A673 (cell line): ENCODE results near the gene POLN. TPM values are rescaled to one million over a fixed set of nuclear protein-coding genes. Genes with fewer than 3 reads are reported as not detected.
"Not testable (repeated sequence)": the region's sequence is repeated elsewhere in the genome, so short reads cannot be mapped to it uniquely, and the experiment has no call there.

ENCODE experiments used
- BruUV-seq: library from RNA; stranded (reverse); fragments of 400-500 nt; replicated peaks from 2 replicates; lab custom pipeline; 2021; lab: Mats Ljungman, UMichigan
- CTCF ChIA-PET: fragments of 300-600 bp; sonication (Branson Sonifier 250); formaldehyde crosslinking; loops from one replicate; lab custom pipeline; 2022; ENCODE audit warnings: antibody characterized with exemption; lab: Charles Lee
- POLR2A ChIA-PET: fragments of 300-600 bp; sonication (Branson Sonifier 250); formaldehyde crosslinking; loops from one replicate; lab custom pipeline; 2022; ENCODE audit warnings: antibody characterized with exemption; ENCODE audit not compliant: low non-redundant PET; lab: Charles Lee
- DNase-seq: peaks from one replicate; pipeline ENCODE4 v3.0.0-alpha.2; 2015; ENCODE audit warnings: low spot score
- H3K27ac ChIP-seq: fragments of 200-600 bp; sonication (generic); 2 replicates; pipeline ENCODE4 v1.5.1; 2016; ENCODE audit warnings: mixed run types, low read depth, mild to moderate bottlenecking, mixed read lengths, antibody characterized with exemption, low read length; ENCODE audit not compliant: poor library complexity, severe bottlenecking
- H3K27me3 ChIP-seq: fragments of 200-600 bp; sonication (generic); replicated peaks from 2 replicates; pipeline ENCODE4 v1.6.1; 2017; ENCODE audit warnings: mixed run types, low read depth, mild to moderate bottlenecking, mixed read lengths, antibody characterized with exemption, low read length; ENCODE audit not compliant: insufficient read depth, poor library complexity
- H3K36me3 ChIP-seq: fragments of 200-600 bp; sonication (generic); 2 replicates; pipeline ENCODE4 v1.6.1; 2016; ENCODE audit warnings: mixed run types, mild to moderate bottlenecking, mixed read lengths, antibody characterized with exemption, low read length; ENCODE audit not compliant: insufficient read depth, poor library complexity, severe bottlenecking
- H3K4me1 ChIP-seq: fragments of 200-600 bp; sonication (generic); 2 replicates; pipeline ENCODE4 v1.6.1; 2017; ENCODE audit warnings: mixed run types, mild to moderate bottlenecking, mixed read lengths, antibody characterized with exemption, low read length; ENCODE audit not compliant: insufficient read depth, poor library complexity, severe bottlenecking
- H3K4me3 ChIP-seq: fragments of 200-600 bp; sonication (generic); 2 replicates; pipeline ENCODE4 v1.5.1; 2016; ENCODE audit warnings: low read depth, mixed run types, mild to moderate bottlenecking, mixed read lengths, low read length; ENCODE audit not compliant: poor library complexity, severe bottlenecking
- H3K9me3 ChIP-seq: fragments of 200-600 bp; sonication (generic); 2 replicates; pipeline ENCODE4 v1.6.1; 2016; ENCODE audit warnings: mixed run types, low read depth, mild to moderate bottlenecking, mixed read lengths, antibody characterized with exemption, low read length; ENCODE audit not compliant: poor library complexity, severe bottlenecking
- EZH2 ChIP-seq: fragments of 200-600 bp; sonication (generic); IDR thresholded peaks from 2 replicates; pipeline ENCODE4 v1.6.1; 2017; ENCODE audit warnings: borderline replicate concordance, low read depth, mild to moderate bottlenecking, mixed read lengths, antibody characterized with exemption, low read length; ENCODE audit not compliant: poor library complexity, severe bottlenecking
- intact Hi-C: fragments of 100-400 bp; cut with micrococcal nuclease; formaldehyde crosslinking; loops from one replicate; pipeline ENCODE4 v1.10.0; 2022; ENCODE audit not compliant: unreplicated experiment
- total RNA-seq: library from RNA; stranded (reverse); gene quantifications from 2 replicates; pipeline ENCODE4 v1.2.3, GENCODE V29; 2021
- TF ChIP-seq, protein P1 (sequence below): fragments of 300-800, 200-600 bp; sonication (generic); conservative IDR thresholded peaks from 2 replicates; pipeline ENCODE4 v1.5.1; 2017; ENCODE audit warnings: low read depth, mild to moderate bottlenecking, antibody characterized with exemption, low read length, moderate library complexity, mixed read lengths

Gene POLN
- total RNA-seq, 1 experiment from 2014 or later: 4.0 TPM

DNA sequence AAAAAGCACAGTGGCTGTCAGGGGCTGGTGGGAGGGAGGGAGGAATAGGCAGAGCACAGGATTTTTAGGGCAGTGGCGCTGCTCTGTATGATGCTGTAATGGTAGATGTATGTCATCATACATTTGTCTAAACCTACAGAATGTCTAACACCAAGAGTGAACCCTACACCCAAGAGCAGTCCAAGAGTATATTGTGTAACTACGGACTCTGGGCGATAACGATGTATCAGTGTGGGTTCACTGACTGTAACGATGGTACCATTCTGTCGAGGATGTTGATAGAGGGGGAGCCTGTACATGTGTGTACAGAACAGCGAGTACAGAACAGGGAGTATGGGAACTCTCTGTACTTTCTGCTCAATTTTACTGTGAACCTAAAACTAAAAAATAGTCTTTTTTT is 76.5 kb downstream of the POLN start:
- TF ChIP-seq, protein P1, sequence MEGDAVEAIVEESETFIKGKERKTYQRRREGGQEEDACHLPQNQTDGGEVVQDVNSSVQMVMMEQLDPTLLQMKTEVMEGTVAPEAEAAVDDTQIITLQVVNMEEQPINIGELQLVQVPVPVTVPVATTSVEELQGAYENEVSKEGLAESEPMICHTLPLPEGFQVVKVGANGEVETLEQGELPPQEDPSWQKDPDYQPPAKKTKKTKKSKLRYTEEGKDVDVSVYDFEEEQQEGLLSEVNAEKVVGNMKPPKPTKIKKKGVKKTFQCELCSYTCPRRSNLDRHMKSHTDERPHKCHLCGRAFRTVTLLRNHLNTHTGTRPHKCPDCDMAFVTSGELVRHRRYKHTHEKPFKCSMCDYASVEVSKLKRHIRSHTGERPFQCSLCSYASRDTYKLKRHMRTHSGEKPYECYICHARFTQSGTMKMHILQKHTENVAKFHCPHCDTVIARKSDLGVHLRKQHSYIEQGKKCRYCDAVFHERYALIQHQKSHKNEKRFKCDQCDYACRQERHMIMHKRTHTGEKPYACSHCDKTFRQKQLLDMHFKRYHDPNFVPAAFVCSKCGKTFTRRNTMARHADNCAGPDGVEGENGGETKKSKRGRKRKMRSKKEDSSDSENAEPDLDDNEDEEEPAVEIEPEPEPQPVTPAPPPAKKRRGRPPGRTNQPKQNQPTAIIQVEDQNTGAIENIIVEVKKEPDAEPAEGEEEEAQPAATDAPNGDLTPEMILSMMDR: no peak
- no peak for TF ChIP-seq EZH2
- Histone ChIP-seq H3K27me3 (no peaks in the 10 kb centered on the region), H3K36me3 (no peaks in the 10 kb centered on the region), H3K4me3 (no peak overlapping the region), H3K27ac (no peak overlapping the region), H3K4me1 (no peaks in the 10 kb centered on the region), H3K9me3 (no peaks in the 10 kb centered on the region)
- ChIA-PET POLR2A (no interaction called here), CTCF (no interaction called here)
- intact Hi-C loops: no loop called here
- no peak for DNase-seq
- BruUV-seq: no TSS peak

GRCh38 chr4:2163311-2163821 is 78.6 kb downstream of the POLN start:
- Histone ChIP-seq H3K27ac (no peak overlapping the region), H3K36me3 (no peaks in the 10 kb centered on the region), H3K9me3 (no peaks in the 10 kb centered on the region), H3K4me1 (no peaks in the 10 kb centered on the region), H3K27me3 (no peaks in the 10 kb centered on the region), H3K4me3 (no peak overlapping the region)
- DNase-seq: no peak
- CTCF ChIA-PET: no interaction called here
- no peak for TF ChIP-seq EZH2
- TF ChIP-seq, protein P1: no peak
- BruUV-seq: no TSS peak
- POLR2A ChIA-PET: no interaction called here
- intact Hi-C loops: no loop called here

DNA sequence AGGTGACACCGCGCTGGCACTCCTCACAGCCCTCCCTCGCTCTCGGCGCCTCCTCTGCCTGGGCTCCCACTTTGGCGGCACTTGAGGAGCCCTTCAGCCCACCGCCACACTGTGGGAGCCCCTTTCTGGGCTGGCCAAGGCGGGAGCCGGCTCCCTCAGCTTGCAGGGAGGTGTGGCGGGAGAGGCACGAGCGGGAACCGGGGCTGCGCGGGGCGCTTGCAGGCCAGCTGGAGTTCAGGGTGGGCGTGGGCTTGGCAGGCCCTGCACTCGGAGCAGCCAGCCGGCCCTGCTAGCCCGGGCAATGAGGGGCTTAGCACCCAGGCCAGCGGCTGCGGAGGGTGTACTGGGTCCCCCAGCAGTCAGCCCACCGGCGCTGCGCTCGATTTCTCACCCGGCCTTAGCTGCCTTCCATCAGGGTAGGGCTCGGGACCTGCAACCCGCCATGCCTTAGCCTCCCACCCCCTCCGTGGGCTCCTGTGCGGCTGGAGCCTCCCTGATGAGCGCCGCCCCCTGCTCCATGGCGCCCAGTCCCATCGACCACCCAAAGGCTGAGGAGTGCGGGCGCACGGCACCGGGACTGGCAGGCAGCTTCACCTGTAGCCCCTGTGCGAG is 80.7 kb downstream of the POLN start:
- intact Hi-C loops, POLR2A ChIA-PET: not testable (repeated sequence)

GRCh38 chr4:2159931-2160330 is 82.0 kb downstream of the POLN start:
- intact Hi-C loops: no loop called here
- no peak overlapping the region for H3K27ac ChIP-seq
- H3K27me3 ChIP-seq: no peaks in the 10 kb centered on the region
- TF ChIP-seq, protein P1: no peak
- no peak for TF ChIP-seq EZH2
- DNase-seq: no peak
- no peaks in the 10 kb centered on the region for H3K36me3 ChIP-seq
- ChIA-PET POLR2A (no interaction called here), CTCF (no interaction called here)
- H3K9me3 ChIP-seq: no peaks in the 10 kb centered on the region
- H3K4me3 ChIP-seq: no peak overlapping the region
- H3K4me1 ChIP-seq: no peaks in the 10 kb centered on the region
- no TSS peak for BruUV-seq

More for the DNA sequence above, 80.7 kb downstream of the POLN start:
- H3K9me3 ChIP-seq, CTCF ChIA-PET, DNase-seq, H3K36me3 ChIP-seq, H3K27ac ChIP-seq, BruUV-seq, H3K4me1 ChIP-seq, H3K27me3 ChIP-seq, H3K4me3 ChIP-seq: not testable (repeated sequence)
